Chondrocyte (in vitro differentiated cells): ENCODE data around the gene AURKAIP1. TPM values are rescaled to one million over a fixed set of nuclear protein-coding genes. Genes with fewer than 3 reads are reported as not detected.

Source experiments
- DNase-seq: peaks from one replicate; pipeline ENCODE4 v3.0.0; 2021; ENCODE audit warnings: mixed read lengths, low spot score
- H3K27ac Mint-ChIP-seq: one replicate; pipeline ENCODE4 v1.8.0; 2021; ENCODE audit warnings: mild to moderate bottlenecking, moderate library complexity, mixed read lengths; ENCODE audit not compliant: unreplicated experiment
- H3K27me3 Mint-ChIP-seq: 2 replicates; pipeline ENCODE4 v1.8.0; 2021; ENCODE audit warnings: low read depth, mixed read lengths
- H3K36me3 Mint-ChIP-seq: 2 replicates; pipeline ENCODE4 v1.8.0; 2021; ENCODE audit warnings: low read depth, mixed read lengths
- H3K4me1 Mint-ChIP-seq: 2 replicates; pipeline ENCODE4 v1.8.0; 2021; ENCODE audit warnings: low read depth, mild to moderate bottlenecking, mixed read lengths
- H3K4me3 Mint-ChIP-seq: one replicate; pipeline ENCODE4 v1.8.0; 2021; ENCODE audit warnings: mild to moderate bottlenecking, moderate library complexity, mixed read lengths; ENCODE audit not compliant: unreplicated experiment
- H3K9me3 Mint-ChIP-seq: 2 replicates; pipeline ENCODE4 v1.8.0; 2021; ENCODE audit warnings: low read depth, mixed read lengths
- total RNA-seq: library from RNA; stranded (reverse); gene quantifications from 3 replicates; pipeline ENCODE4 v1.2.1, GENCODE V29; 2021
- TF ChIP-seq, protein P1 (sequence below): fragments of 200-600 bp; sonication (generic); IDR thresholded peaks from 2 replicates; pipeline ENCODE4 v1.5.0; 2021; ENCODE audit warnings: antibody characterized with exemption, mild to moderate bottlenecking, moderate library complexity

Gene AURKAIP1
- total RNA-seq, 1 donor from 2014 or later = 89.0 TPM

DNA sequence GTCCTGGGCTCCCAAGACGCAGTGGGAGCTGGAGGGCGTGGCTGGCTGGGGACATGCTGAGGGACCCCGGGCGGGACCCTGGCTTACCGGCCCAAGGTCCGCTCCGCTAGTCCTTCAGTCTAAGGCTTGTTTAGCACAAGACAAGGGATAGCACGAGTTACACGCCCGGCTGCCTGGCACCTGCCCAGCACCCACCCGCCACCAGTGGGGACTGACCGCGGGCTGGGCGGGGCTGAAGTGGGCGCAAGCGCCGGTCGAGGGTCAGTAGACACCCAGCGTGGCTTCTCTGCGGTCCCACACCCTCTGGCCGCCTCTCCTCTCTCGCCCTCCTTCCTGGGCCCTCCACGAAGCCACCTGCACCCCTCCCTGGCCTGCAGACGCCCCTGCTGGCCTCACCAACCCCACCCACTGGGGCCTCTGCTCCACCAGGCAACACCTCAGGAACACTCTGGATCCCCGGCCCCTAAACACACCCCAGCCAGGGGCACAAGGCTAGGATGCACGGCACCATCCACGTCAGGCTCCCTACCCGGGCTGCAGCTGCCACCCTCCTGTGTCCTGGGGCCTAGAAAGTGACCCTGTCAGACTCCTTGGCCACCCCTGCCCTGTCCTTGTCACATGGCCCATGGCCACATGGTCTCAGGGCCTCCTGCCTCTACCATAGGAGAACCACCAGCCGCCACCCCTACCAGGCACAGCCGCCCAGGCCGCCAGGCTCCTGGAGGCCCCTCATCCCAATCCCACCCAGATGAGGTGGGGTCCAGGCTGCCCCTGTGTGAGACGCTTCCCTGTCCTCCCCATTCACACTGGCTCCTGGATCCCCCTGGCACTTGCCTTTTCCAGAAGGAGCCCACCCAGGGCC lies 37.8 kb downstream of the AURKAIP1 start:
- DNase-seq = no peak
- H3K4me3 Mint-ChIP-seq = no peak overlapping the region
- TF ChIP-seq, protein P1, sequence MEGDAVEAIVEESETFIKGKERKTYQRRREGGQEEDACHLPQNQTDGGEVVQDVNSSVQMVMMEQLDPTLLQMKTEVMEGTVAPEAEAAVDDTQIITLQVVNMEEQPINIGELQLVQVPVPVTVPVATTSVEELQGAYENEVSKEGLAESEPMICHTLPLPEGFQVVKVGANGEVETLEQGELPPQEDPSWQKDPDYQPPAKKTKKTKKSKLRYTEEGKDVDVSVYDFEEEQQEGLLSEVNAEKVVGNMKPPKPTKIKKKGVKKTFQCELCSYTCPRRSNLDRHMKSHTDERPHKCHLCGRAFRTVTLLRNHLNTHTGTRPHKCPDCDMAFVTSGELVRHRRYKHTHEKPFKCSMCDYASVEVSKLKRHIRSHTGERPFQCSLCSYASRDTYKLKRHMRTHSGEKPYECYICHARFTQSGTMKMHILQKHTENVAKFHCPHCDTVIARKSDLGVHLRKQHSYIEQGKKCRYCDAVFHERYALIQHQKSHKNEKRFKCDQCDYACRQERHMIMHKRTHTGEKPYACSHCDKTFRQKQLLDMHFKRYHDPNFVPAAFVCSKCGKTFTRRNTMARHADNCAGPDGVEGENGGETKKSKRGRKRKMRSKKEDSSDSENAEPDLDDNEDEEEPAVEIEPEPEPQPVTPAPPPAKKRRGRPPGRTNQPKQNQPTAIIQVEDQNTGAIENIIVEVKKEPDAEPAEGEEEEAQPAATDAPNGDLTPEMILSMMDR = no peak
- peaks cover 3% of the 10 kb centered on the region for H3K36me3 Mint-ChIP-seq
- no peaks in the 10 kb centered on the region for H3K9me3 Mint-ChIP-seq
- H3K4me1 Mint-ChIP-seq = no peaks in the 10 kb centered on the region
- H3K27me3 Mint-ChIP-seq = no peaks in the 10 kb centered on the region
- H3K27ac Mint-ChIP-seq = no peak overlapping the region

DNA sequence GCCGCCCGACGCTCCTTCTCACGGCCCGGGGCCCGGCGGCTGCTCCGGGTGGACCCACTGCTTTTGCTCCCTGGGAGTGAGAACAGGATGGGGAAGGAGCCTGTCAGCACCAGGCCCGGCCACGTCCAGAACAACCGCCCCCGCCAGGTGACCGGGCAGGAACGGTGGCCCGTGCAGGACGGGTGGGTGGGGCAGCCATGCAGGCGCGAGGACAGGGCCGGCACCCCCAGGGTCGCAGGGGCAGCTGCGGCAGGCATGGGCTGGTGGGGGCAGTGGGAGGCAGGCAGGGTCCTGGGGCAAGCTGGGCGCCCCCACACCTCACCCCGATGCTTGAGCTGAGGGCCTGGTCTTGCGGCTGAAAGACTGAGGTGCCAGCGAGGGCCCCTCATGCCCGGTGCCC lies 38.6 kb downstream of the AURKAIP1 start:
- no peak overlapping the region for H3K4me3 Mint-ChIP-seq
- TF ChIP-seq, protein P1 = no peak
- H3K4me1 Mint-ChIP-seq = no peaks in the 10 kb centered on the region
- DNase-seq = no peak
- no peaks in the 10 kb centered on the region for H3K27me3 Mint-ChIP-seq
- no peaks in the 10 kb centered on the region for H3K9me3 Mint-ChIP-seq
- H3K36me3 Mint-ChIP-seq = peaks cover 3% of the 10 kb centered on the region
- H3K27ac Mint-ChIP-seq = no peak overlapping the region

DNA sequence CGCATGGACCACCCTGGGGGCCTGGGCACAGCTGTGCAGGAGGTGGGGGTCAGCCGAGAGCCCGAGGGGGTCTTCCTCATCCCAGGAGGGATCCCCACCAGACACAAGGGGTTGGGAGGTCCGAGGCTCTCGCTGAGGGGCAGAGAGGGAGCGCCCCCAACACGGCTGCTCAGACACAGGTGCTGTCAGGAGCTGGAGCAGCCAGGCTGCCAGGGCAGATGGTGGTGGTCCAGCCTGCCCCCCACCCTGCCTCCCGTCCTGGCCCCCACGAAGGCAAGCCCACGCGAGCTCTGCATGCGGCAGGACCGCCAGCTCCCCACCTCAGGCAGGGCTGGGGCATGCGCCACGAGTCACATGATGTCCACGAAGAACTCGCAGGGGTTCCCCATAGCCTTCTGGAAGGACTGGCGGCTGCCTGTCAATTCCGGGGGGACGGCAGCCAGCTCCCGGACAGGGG lies 39.2 kb downstream of the AURKAIP1 start:
- H3K36me3 Mint-ChIP-seq = peaks cover 3% of the 10 kb centered on the region
- TF ChIP-seq, protein P1 = no peak
- no peak for DNase-seq
- no peaks in the 10 kb centered on the region for H3K9me3 Mint-ChIP-seq
- no peak overlapping the region for H3K27ac Mint-ChIP-seq
- no peaks in the 10 kb centered on the region for H3K27me3 Mint-ChIP-seq
- H3K4me3 Mint-ChIP-seq = no peak overlapping the region
- peaks cover 5% of the 10 kb centered on the region for H3K4me1 Mint-ChIP-seq

- H3K4me1 Mint-ChIP-seq = peaks cover 9% of the 10 kb centered on the region
- H3K9me3 Mint-ChIP-seq = no peaks in the 10 kb centered on the region
- H3K27ac Mint-ChIP-seq = no peak overlapping the region
- DNase-seq = no peak
- H3K27me3 Mint-ChIP-seq = no peaks in the 10 kb centered on the region
- TF ChIP-seq, protein P1 = no peak
- no peak overlapping the region for H3K4me3 Mint-ChIP-seq
- no peaks in the 10 kb centered on the region for H3K36me3 Mint-ChIP-seq
Observed at GRCh38 chr1:1335283-1335682, 39.7 kb downstream of the AURKAIP1 start.

GRCh38 chr1:1334835-1335234 lies 40.2 kb downstream of the AURKAIP1 start:
- H3K36me3 Mint-ChIP-seq = no peaks in the 10 kb centered on the region
- no peak overlapping the region for H3K27ac Mint-ChIP-seq
- no peak overlapping the region for H3K4me3 Mint-ChIP-seq
- no peaks in the 10 kb centered on the region for H3K27me3 Mint-ChIP-seq
- TF ChIP-seq, protein P1 = no peak
- peaks cover 9% of the 10 kb centered on the region for H3K4me1 Mint-ChIP-seq
- no peaks in the 10 kb centered on the region for H3K9me3 Mint-ChIP-seq
- DNase-seq = no peak
